NCI-H2171 treated with DMSO at 0.1 percent for 48 hours (cell line): ENCODE results near the gene METTL15.
"Not testable (repeated sequence)": the region's sequence is repeated elsewhere in the genome, so short reads cannot be mapped to it uniquely, and the experiment has no call there.

Source experiments
- DNase-seq: peaks from one replicate; lab custom pipeline; 2025; lab: John Stamatoyannopoulos, UW

METTL15 gene

DNA sequence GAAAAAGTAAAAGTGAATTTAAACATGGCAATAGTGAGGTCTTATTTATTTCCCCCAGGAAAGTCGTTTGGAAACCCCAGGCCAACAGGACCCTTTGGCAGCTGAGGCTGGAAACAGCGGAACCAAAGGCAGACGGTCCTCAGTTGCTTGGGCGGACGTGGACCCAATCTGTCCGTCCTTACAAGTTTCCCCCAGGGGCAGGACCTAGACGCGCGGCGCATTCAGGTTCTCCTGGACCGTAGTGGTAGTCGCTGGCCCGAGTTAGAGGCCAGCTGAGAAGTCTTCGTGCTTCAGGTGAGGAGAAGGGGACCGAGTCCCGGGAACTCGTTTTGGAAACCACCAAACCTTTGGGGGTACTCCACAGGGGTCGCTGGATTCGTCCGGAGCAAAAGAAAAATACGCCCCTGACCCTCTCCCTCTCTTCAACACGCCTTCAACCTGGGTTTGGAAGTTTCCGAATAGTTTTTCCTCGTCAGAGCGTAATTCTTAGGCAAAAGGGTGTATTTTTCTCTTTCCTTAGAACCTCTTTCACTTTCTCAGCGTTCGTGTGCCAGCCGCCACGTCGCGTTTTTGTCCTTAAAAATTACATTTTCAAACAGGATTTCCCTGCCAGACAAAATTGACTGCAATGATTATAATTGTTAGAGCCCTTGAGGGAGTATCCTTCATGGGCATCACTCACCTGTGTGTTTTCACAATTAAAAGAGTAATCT lies 2.1 kb downstream of the METTL15 start:
- peak; percentile 56 for DNase-seq

GRCh38 chr11:28110821-28111200 lies 2.6 kb downstream of the METTL15 start:
- DNase-seq = no peak

DNA sequence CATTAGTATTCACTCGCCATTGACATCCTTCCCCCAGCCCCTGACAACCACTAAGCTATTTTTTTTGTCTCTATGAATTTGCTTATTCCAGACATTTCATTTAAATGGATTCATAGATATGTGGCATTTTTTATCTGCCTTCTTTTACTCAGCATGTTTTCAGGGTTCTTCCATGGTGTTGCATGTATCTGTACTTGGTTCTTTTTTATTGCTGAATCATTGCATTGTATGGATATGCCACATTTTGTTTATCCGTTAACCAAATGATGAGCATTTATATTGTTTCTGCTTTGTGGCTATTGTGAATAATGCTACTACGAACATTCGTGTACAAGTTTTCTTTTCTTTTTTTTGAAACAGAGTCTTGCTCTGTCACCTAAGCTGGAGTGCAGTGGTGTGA lies 5.9 kb downstream of the METTL15 start:
- DNase-seq = no peak

DNA sequence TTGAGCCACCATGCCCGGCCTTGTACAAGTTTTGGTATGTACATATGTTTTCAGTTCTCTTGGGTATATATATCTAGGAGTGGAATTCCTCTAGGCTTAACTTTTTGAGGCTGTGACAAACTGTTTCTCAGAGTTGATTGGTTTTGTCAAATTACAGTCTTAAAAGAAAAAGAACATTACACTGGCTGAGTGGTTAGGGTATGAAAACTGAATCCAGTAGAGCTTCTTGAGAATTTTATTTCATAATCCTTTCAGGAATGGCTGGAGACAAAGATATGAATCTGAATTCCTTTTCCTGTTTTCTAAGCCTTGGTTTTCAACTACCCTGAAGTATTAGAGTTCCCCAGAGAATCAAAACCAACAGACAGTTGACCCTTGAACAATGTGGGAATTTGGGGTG lies 6.5 kb downstream of the METTL15 start:
- DNase-seq = no peak

DNA sequence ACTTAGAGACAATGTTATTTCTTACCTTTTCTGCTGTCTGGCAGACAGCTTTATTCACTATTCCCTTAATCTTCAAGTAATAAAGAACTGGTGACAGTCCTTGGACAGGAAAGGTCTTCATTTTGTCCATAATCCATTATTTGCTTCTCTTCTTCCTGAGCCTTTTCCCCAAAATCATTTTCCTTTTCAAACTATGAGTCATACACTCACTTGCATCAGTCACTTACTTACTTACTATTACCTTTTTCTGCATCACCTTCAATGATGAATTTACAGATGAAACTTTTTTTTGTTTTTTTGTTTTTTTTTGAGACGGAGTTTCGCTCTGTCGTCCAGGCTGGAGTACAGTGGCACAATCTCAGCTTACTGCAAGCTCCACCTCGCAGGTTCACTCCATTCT lies 9.5 kb downstream of the METTL15 start:
- DNase-seq = no peak

DNA sequence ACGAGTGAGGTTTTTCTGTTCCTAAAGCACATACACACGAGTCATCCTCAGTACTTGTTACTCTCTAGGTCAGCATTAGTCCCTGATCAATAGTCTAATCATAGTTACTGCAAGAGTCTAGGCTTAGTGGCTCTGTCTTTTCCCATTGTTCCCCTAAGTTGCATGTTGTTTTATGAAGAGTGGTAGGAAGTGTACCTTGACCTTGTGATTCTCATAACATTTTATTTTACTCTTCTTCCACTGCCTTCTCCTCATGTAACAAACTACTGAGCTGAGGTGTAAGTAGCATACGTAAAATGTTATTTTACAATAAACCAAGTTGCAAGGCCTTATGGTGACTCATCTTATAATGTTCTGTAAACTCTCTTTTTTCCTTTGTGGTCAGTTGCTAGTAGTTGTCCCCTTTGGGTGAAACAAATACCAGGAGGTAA lies 15.0 kb downstream of the METTL15 start:
- no peak for DNase-seq

DNA sequence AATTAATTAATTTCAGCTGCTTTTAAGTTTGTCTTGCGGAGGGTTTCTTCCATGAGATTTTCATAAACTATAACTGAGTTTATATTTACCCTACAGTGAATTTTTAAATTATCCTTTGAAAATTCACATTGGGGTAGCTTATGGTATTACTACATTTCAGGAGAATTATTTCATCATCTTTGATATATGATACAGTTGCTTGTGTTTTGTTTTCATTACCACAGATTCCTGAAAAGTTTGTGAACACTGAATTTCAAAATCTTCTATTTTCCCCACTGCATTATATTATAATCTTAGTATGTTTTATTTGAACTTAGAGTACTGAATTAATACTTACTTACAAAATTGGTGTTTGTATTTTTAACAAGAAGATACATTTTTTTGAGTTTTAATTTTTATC lies 24.4 kb downstream of the METTL15 start:
- no peak for DNase-seq

GRCh38 chr11:28133146-28133545 lies 25.0 kb downstream of the METTL15 start:
- no peak for DNase-seq

DNA sequence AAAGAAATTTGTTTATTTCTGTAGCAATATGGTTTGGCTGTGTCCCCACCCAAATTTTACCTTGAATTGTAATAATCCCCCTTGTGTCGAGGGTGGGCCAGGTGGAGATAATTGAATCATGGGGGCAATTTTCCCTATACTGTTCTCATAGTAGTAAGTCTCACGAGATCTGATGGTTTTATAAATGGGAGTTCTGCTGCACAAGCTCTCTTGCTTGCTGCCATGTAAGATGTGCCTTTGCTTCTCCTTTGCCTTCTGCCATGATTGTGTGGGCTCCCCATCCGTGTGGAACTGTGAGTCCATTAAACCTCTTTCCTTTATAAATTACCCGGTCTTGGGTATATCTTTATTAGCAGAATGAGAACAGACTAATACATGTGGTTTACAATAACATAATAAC lies 28.0 kb downstream of the METTL15 start:
- DNase-seq = not testable (repeated sequence)

DNA sequence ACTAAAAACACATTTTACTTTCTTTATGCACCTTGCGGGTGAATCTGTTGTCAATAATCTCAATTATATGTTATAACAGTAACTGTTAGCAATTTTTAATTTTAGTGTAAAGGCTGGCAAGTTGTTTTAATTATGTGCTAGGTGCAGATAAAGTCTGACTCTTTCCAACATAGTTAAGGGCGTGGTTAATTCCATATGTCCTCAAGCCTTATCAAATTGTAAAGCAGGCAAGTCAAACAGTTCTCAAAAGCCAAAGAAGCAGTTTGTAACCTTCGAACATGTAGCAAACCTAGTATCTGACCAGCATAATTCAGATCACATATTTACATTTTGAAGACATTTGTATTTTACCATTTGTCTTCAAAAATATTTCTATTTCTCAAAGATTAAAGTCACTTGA lies 29.2 kb downstream of the METTL15 start:
- DNase-seq = no peak

GRCh38 chr11:28137832-28138231 lies 29.6 kb downstream of the METTL15 start:
- no peak for DNase-seq

DNA sequence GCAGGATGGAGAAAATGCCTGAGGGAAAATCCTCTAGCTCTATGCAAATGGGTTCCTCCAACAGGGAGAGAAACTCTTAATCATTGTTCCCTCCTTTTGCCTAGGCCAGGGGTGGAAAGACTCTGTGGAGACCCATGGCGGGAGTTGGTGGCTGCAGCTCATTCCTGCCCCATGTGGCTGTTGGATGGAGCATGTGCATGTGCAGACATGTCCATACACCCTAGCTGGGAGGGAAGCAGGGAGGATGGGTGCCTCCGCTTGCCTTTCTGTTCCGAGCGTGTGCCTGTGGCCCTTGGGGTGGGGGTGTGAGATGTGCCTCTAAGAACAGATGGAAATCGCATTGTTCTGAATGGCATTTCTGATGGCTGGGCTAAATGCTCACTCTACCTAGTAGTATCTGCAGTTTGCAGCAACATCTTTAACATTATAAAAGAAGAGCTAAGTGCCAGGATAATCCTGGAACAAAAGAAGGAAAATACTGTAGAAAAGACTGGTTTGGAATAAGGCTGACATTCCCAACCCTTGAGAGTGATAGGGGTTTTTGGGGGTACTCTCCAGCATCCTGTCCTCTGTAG lies 31.7 kb downstream of the METTL15 start:
- no peak for DNase-seq

DNA sequence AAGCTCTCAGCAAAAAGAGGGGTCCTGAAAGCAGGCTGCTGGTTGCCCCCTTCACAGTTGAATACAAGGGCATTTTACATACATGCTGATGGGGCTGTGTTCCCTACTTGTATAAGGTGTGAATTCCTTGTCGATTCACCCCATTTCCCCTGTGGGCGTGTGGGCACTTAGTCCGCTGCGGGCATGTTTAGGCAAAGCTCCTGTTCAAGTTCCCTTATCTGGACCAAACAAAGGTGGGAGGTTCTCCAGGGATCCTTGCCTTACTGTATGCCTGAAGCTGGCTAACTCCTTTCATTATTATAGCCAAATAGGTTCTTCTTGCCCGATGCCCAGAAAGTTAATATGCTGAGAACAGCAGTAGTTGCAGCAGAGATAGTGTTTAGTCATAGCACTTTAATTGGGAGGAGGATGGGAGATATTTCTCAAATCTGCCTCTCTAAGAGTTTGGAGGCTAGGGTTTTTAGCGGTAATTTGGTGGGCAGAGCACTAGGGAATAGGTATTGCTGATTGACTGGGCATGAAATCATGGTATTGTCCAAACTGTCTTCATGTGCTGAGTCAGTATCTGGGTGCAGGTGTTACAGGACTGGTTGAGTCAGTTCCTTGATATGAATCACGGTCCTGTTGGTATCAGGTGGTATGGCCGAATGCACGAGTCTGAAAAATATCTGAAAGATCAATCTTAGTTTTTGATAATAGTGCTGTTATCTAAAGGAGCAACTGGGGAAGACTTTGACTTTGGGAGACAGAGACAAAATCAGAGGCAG lies 32.7 kb downstream of the METTL15 start:
- DNase-seq = no peak

- DNase-seq = no peak
Measured at GRCh38 chr11:28142724-28143123, 34.5 kb downstream of the METTL15 start.

- no peak for DNase-seq
Measured at GRCh38 chr11:28144808-28145207, 36.6 kb downstream of the METTL15 start.

- DNase-seq = no peak
Measured at GRCh38 chr11:28146123-28146751, 38.0 kb downstream of the METTL15 start.

DNA sequence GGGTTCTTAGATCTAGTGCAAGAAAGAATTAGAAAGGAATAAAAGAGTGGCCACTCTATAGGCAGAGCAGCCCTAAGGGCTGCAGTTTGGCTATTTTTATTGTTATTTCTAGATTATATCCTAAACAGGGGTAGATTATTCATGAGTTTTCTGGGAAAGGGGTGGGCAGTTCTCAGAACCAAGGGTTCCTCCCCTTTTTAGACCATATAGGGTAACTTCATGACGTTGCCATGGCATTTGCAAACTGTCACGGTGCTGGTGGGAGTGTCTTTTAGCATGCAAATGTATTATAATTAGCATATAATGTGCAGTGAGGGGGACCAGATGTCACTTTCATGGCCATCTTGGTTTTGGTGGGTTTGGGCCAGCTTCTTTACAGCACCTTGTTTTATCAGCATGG lies 44.6 kb downstream of the METTL15 start:
- DNase-seq = no peak

- DNase-seq = no peak
Measured at GRCh38 chr11:28153586-28153985, 45.4 kb downstream of the METTL15 start.

DNA sequence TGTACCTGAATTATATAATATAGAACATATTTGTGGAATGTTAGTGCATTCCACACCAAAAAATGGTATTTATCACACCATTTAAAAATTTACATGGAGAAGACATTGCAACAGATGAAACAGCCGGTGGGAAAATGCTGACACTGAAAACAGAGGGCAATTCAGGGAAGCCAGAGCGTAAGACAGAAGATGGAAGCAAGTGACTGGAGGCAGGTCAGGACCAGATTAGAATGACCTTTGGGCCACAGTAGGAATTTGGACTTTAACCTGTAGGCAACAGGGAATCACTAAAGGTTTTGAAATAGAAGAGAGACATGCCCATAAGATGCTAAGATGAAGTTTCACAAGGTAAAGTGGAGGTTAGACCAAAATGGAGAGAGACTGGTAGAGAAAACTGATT lies 60.5 kb downstream of the METTL15 start:
- DNase-seq = no peak

- DNase-seq = no peak
Measured at GRCh38 chr11:28169816-28170215, 61.6 kb downstream of the METTL15 start.

DNA sequence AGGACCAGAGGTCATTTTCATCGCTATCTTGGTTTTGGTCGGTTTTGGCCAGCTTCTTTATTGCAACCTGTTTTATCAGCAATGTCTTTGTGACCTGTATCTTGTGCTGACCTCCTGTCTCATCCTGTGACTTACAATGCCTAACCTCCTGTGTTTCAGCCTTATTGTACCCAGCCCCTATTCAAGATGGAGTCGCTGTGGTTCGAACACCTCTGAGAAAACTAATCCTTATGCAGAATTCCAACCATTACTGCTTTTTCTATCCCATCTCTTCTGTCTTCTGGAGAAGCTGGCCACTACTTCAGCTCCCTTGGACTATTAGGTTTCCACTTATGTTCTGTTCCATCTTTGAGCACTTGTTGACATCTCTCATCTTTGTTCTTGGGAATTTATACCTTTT lies 62.6 kb downstream of the METTL15 start:
- DNase-seq = no peak

DNA sequence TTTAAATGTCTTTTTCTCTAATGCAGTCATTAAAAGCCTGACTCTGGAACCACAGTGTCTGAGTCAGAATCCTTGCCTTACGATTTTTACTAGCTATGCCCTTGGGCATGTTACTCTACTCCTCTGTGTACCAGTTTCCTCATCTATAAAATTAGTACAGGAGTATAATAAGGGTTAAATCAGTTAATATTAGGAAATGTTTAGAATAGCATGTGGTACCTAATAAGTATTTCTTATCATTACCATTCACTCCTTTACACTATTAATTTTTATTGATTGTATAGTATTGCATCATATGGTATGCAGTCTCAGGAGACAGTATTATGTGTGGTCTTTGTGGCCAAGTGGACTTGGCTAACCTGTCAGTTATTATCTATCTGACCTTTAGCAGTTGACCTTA lies 68.2 kb downstream of the METTL15 start:
- DNase-seq = no peak

- no peak for DNase-seq
Measured at GRCh38 chr11:28195449-28195848, 87.3 kb downstream of the METTL15 start.
